ENCODE measurements around the gene VSIG1. TPM values are rescaled to one million over a fixed set of nuclear protein-coding genes. Genes with fewer than 3 reads are reported as not detected.

VSIG1 gene
- total RNA-seq, 1 donor from 2014 or later: not detected

DNA sequence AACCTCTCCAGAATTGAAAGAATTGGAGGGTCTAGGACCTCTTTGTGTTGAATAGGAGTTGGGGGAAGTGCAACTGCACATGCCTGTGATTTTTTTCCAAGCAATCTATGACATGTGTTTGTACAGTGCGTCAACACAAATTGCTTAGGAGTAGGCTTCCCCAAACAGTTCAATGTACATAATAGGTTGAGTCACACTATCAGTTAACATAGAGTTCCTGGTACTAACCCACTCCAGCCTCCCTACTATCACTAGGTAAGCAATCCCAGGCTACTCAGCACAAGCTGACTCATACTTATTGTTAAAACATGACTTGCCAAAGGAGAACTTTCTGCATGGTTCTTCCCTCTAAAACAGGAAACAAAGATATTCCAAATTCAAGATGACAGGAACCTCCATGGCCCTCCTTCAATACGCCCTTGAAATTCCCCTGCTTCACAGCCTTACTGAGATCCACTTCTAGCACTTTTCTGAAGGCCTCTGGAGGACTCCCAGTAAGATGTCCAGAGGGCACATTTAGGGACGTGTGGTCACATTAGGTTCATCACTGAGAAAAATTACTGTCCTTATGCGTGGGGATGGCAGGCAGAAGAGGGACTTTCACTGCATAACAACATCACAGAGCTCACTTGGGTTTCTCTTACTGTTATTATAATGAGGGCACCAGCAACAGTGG is 8.4 kb upstream of the VSIG1 start:
- H3K36me3 ChIP-seq (ENCODE audit: insufficient read depth, low read length): no peaks in the 10 kb centered on the region
- H3K9me3 ChIP-seq (ENCODE audit: insufficient read depth, low read depth, low read length): no peaks in the 10 kb centered on the region
- no peaks in the 10 kb centered on the region for H3K79me2 ChIP-seq (ENCODE audit: insufficient read depth, low read length)
- H3K4me1 ChIP-seq (ENCODE audit: insufficient read depth, low read length): peaks cover 10% of the 10 kb centered on the region
- H3K36me3 Mint-ChIP-seq (ENCODE audit: low read depth, unreplicated experiment): no peaks in the 10 kb centered on the region
- no peaks in the 10 kb centered on the region for H3K9me3 Mint-ChIP-seq (ENCODE audit: unreplicated experiment)
- H4K20me1 ChIP-seq (ENCODE audit: insufficient read depth, low read length): no peaks in the 10 kb centered on the region
- no peak overlapping the region for H3K9ac ChIP-seq (ENCODE audit: low read length)
- H3K4me2 ChIP-seq (ENCODE audit: low read length): peak overlapping the region; percentile 63
- H3K27ac Mint-ChIP-seq (ENCODE audit: unreplicated experiment): peak overlapping the region; percentile 9
- no peaks in the 10 kb centered on the region for H3K27me3 ChIP-seq (ENCODE audit: insufficient read depth, low read length)
- H3K27ac ChIP-seq (ENCODE audit: low read depth, low read length): peak overlapping the region; percentile 73
- H3K27me3 Mint-ChIP-seq (ENCODE audit: low read depth, unreplicated experiment): no peaks in the 10 kb centered on the region
- peak overlapping the region; percentile 17 for H2AFZ ChIP-seq (ENCODE audit: low read depth, low read length)
- no peak for TF ChIP-seq EZH2 (IDR thresholded peaks at IDR 0.05; ENCODE audit: insufficient read depth, low read length)
- H3K4me3 ChIP-seq (ENCODE audit: insufficient read depth, low read depth, low read length): no peak overlapping the region
- no peak overlapping the region for H3K4me3 Mint-ChIP-seq (ENCODE audit: unreplicated experiment)
- DNase-seq (ENCODE audit: low read depth) (peak; percentile 80), FAIRE-seq (peak; percentile 29)
- peaks cover 8% of the 10 kb centered on the region for H3K4me1 Mint-ChIP-seq (ENCODE audit: low read depth, unreplicated experiment)

DNA sequence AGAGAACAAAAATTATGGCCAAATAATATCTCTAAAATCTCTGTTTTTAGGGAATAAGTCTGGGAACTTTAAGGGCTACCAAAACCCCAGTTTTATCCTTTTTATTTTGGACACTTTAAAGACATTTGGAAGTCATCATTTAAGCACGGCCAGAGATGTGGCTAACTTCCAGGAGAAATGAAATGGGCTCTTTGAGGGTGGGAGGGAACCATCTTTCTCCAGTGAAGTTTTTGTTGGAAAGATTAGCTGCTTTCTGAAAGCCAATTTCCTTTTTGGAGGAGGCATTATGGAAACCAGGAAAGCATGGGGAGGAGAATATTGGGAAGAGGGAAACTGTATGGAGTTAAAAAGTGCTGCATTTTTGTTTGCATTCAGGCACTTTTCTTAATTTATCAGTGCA is 4.8 kb downstream of the VSIG1 start:
- no peaks in the 10 kb centered on the region for H3K9me3 Mint-ChIP-seq (ENCODE audit: unreplicated experiment)
- H3K79me2 ChIP-seq (ENCODE audit: insufficient read depth, low read length): no peaks in the 10 kb centered on the region
- H3K27me3 Mint-ChIP-seq (ENCODE audit: low read depth, unreplicated experiment): no peaks in the 10 kb centered on the region
- H3K4me1 ChIP-seq (ENCODE audit: insufficient read depth, low read length): no peaks in the 10 kb centered on the region
- FAIRE-seq (no peak), DNase-seq (ENCODE audit: low read depth) (no peak)
- no peaks in the 10 kb centered on the region for H4K20me1 ChIP-seq (ENCODE audit: insufficient read depth, low read length)
- H2AFZ ChIP-seq (ENCODE audit: low read depth, low read length): no peak overlapping the region
- H3K27ac Mint-ChIP-seq (ENCODE audit: unreplicated experiment): no peak overlapping the region
- no peaks in the 10 kb centered on the region for H3K4me1 Mint-ChIP-seq (ENCODE audit: low read depth, unreplicated experiment)
- H3K36me3 Mint-ChIP-seq (ENCODE audit: low read depth, unreplicated experiment): no peaks in the 10 kb centered on the region
- no peaks in the 10 kb centered on the region for H3K36me3 ChIP-seq (ENCODE audit: insufficient read depth, low read length)
- H3K4me3 Mint-ChIP-seq (ENCODE audit: unreplicated experiment): no peak overlapping the region
- H3K9me3 ChIP-seq (ENCODE audit: insufficient read depth, low read depth, low read length): no peaks in the 10 kb centered on the region
- H3K9ac ChIP-seq (ENCODE audit: low read length): no peak overlapping the region
- no peak overlapping the region for H3K4me2 ChIP-seq (ENCODE audit: low read length)
- H3K27ac ChIP-seq (ENCODE audit: low read depth, low read length): no peak overlapping the region
- TF ChIP-seq, protein P1, sequence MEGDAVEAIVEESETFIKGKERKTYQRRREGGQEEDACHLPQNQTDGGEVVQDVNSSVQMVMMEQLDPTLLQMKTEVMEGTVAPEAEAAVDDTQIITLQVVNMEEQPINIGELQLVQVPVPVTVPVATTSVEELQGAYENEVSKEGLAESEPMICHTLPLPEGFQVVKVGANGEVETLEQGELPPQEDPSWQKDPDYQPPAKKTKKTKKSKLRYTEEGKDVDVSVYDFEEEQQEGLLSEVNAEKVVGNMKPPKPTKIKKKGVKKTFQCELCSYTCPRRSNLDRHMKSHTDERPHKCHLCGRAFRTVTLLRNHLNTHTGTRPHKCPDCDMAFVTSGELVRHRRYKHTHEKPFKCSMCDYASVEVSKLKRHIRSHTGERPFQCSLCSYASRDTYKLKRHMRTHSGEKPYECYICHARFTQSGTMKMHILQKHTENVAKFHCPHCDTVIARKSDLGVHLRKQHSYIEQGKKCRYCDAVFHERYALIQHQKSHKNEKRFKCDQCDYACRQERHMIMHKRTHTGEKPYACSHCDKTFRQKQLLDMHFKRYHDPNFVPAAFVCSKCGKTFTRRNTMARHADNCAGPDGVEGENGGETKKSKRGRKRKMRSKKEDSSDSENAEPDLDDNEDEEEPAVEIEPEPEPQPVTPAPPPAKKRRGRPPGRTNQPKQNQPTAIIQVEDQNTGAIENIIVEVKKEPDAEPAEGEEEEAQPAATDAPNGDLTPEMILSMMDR (IDR thresholded peaks at IDR 0.05; ENCODE audit: insufficient read depth, low read depth, low read length): no peak
- H3K27me3 ChIP-seq (ENCODE audit: insufficient read depth, low read length): no peaks in the 10 kb centered on the region
- H3K4me3 ChIP-seq (ENCODE audit: insufficient read depth, low read depth, low read length): no peak overlapping the region

DNA sequence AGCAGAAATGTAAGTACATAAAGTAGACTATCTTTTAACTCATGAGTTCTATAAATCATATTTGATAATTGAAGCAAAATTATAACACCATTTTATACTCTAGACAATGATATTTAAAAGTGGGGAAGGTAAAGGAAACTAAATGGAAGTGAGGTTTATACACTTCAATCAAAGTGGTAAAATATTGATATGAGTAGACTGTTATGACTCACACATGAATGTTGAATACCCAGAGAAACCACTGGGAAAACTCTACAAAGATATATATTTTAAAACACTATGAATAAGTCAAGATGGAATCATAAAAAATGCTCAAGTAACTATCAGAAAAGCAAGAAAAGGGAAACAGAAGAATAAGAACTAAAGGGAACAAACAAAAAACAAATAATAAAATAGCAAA is 8.4 kb downstream of the VSIG1 start:
- H3K36me3 Mint-ChIP-seq (ENCODE audit: low read depth, unreplicated experiment): no peaks in the 10 kb centered on the region

More for the DNA sequence above, 8.4 kb downstream of the VSIG1 start:
- Histone ChIP-seq H3K27ac (ENCODE audit: low read depth, low read length) (no peak overlapping the region), H3K4me1 (ENCODE audit: insufficient read depth, low read length) (no peaks in the 10 kb centered on the region), H2AFZ (ENCODE audit: low read depth, low read length) (no peak overlapping the region), H3K27me3 (ENCODE audit: insufficient read depth, low read length) (no peaks in the 10 kb centered on the region), H3K79me2 (ENCODE audit: insufficient read depth, low read length) (no peaks in the 10 kb centered on the region), H3K9ac (ENCODE audit: low read length) (no peak overlapping the region), H3K4me2 (ENCODE audit: low read length) (no peak overlapping the region), H4K20me1 (ENCODE audit: insufficient read depth, low read length) (no peaks in the 10 kb centered on the region), H3K4me3 (ENCODE audit: insufficient read depth, low read depth, low read length) (no peak overlapping the region), H3K9me3 (ENCODE audit: insufficient read depth, low read depth, low read length) (no peaks in the 10 kb centered on the region), H3K36me3 (ENCODE audit: insufficient read depth, low read length) (no peaks in the 10 kb centered on the region)
- no peaks in the 10 kb centered on the region for H3K27me3 Mint-ChIP-seq (ENCODE audit: low read depth, unreplicated experiment)
- H3K9me3 Mint-ChIP-seq (ENCODE audit: unreplicated experiment): no peaks in the 10 kb centered on the region
- no peak for TF ChIP-seq EZH2 (IDR thresholded peaks at IDR 0.05; ENCODE audit: insufficient read depth, low read length)
- TF ChIP-seq, protein P1 (IDR thresholded peaks at IDR 0.05; ENCODE audit: insufficient read depth, low read depth, low read length): no peak
- no peak overlapping the region for H3K27ac Mint-ChIP-seq (ENCODE audit: unreplicated experiment)
- H3K4me3 Mint-ChIP-seq (ENCODE audit: unreplicated experiment): no peak overlapping the region
- peak; percentile 62 for FAIRE-seq
- H3K4me1 Mint-ChIP-seq (ENCODE audit: low read depth, unreplicated experiment): no peaks in the 10 kb centered on the region
- no peak for DNase-seq (ENCODE audit: low read depth)

All from astrocyte (in vitro differentiated cells and primary cell).